H1 (cell line): Measurements from ENCODE around the gene MARCHF10. TPM values are rescaled to one million over a fixed set of nuclear protein-coding genes. Genes with fewer than 3 reads are reported as not detected.

ENCODE experiments used
- POLR2AphosphoS5 ChIP-seq: IDR thresholded peaks from 2 replicates; pipeline ENCODE4 v1.6.1; 2011; ENCODE audit warnings: low read depth, low read length
- YY1 ChIP-seq: IDR thresholded peaks from 2 replicates; pipeline ENCODE4 v1.6.1; 2011; ENCODE audit warnings: low read depth, mild to moderate bottlenecking, low read length
- polyA plus RNA-seq, 7 experiments: library from polyadenylated mRNA; depleted of rRNA in 3 of 7; stranded (reverse) in 5 of 7; unstranded in 2 of 7; fragments of >200 nt in 5 of 7; fragments of 200-250 nt in 2 of 7; gene quantifications; 1 replicate in 5 of 7; 2 replicates in 1 of 7; 4 replicates in 1 of 7; pipeline versions ENCODE4 v1.2.1 to v1.2.3, GENCODE V29; 2011 to 2013; ENCODE audit warnings: missing spikeins in 2 of 7, mixed read lengths in 2 of 7
- total RNA-seq: library from RNA; stranded (reverse); fragmentation: NEBNext Ultra II Directional; extraction: Animal tissue kit (Norgen Biotek cat#: 25700); gene quantifications from 2 replicates; pipeline ENCODE4 v1.2.1, GENCODE V29; 2021

Gene MARCHF10
- total and polyA plus RNA-seq, 2 of the 8 experiments (the other 6 are each of a cell fraction or from before 2014, with no cell fraction given), result 0.48 to 0.73 TPM

GRCh38 chr17:62680541-62681052 lies 127.5 kb downstream of the MARCHF10 start (continued):
- TF ChIP-seq YY1 (no peak), POLR2AphosphoS5 (no peak)
